B cell (primary cell): ENCODE measurements around the gene PRPF4.

Experiments used
- EZH2 ChIP-seq: IDR thresholded peaks from 2 replicates; pipeline ENCODE4 v1.6.1; 2012; ENCODE audit warnings: borderline replicate concordance, low read depth, mild to moderate bottlenecking, moderate library complexity, low read length; ENCODE audit not compliant: insufficient read depth, poor library complexity, severe bottlenecking
- TF ChIP-seq, protein P1 (sequence below): fragments of 200-600 bp; IDR thresholded peaks from one replicate; pipeline ENCODE4 v1.8.0; 2022; ENCODE audit warnings: antibody characterized with exemption, mild to moderate bottlenecking

DNA sequence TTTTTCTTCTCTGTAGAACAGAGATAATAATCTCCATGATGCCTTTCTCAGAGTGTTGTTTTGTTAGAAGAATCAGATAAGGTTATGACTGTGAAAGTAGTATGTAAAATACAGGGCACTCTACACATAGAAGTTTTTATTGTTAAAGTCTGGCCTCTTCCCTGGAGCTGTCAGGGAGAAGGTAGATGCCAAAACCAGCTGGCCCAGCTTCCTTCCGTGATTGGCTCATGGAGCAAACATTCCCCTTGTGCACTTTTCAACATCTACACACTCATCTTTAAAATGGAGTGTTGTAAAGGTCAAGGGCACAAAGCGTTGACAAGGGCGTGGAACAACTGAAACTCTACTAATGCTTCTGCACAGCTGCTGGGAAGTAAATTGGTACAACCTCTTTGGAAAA is 35.1 kb downstream of the PRPF4 start:
- TF ChIP-seq, protein P1, sequence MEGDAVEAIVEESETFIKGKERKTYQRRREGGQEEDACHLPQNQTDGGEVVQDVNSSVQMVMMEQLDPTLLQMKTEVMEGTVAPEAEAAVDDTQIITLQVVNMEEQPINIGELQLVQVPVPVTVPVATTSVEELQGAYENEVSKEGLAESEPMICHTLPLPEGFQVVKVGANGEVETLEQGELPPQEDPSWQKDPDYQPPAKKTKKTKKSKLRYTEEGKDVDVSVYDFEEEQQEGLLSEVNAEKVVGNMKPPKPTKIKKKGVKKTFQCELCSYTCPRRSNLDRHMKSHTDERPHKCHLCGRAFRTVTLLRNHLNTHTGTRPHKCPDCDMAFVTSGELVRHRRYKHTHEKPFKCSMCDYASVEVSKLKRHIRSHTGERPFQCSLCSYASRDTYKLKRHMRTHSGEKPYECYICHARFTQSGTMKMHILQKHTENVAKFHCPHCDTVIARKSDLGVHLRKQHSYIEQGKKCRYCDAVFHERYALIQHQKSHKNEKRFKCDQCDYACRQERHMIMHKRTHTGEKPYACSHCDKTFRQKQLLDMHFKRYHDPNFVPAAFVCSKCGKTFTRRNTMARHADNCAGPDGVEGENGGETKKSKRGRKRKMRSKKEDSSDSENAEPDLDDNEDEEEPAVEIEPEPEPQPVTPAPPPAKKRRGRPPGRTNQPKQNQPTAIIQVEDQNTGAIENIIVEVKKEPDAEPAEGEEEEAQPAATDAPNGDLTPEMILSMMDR, result no peak
- no peak for TF ChIP-seq EZH2
